PC-3 (cell line): ENCODE measurements around the gene SLC35E2B.
"Not testable (repeated sequence)": the region's sequence is repeated elsewhere in the genome, so short reads cannot be mapped to it uniquely, and the experiment has no call there.

ENCODE experiments used
- CTCF ChIP-seq: fragments of 300-600 bp; sonication (generic); conservative IDR thresholded peaks from 2 replicates; pipeline ENCODE4 v1.5.1; 2017; ENCODE audit warnings: antibody characterized with exemption, low read depth, mild to moderate bottlenecking, low read length
- EZH2 ChIP-seq: fragments of 300-600 bp; sonication (generic); IDR thresholded peaks from one replicate; pipeline ENCODE4 v1.6.1; 2017; ENCODE audit warnings: antibody characterized with exemption, mild to moderate bottlenecking, low read length; ENCODE audit not compliant: unreplicated experiment

GRCh38 chr1:1707241-1707640, 14.6 kb upstream of the SLC35E2B start:
- not testable (repeated sequence) for TF ChIP-seq CTCF, EZH2
